Fibroblast of lung (primary cell): ENCODE results near the gene DCAF11.

Experiments used
- CTCF ChIP-seq, 2 donors: IDR thresholded peaks in 1 of 2; conservative IDR thresholded peaks in 1 of 2; 1 replicate in 1 of 2; 2 replicates in 1 of 2; pipeline ENCODE4 v1.5.1; 2011 to 2012; ENCODE audit warnings: low read length in 2 of 2, control low read depth in 1 of 2, inconsistent platforms in 1 of 2, low read depth in 1 of 2, mild to moderate bottlenecking in 1 of 2
- EZH2 ChIP-seq: IDR thresholded peaks from 2 replicates; pipeline ENCODE4 v1.5.1; 2012; ENCODE audit warnings: low read length, control low read depth, mild to moderate bottlenecking; ENCODE audit errors: missing control alignments

GRCh38 chr14:24113379-24113800, 1.2 kb upstream of the DCAF11 start:
- TF ChIP-seq CTCF (conservative IDR thresholded peaks at IDR 0.05 in 1 of 2, IDR thresholded peaks at IDR 0.05 in 1 of 2; ENCODE audit: low read depth in 1 of 2, low read length in 2 of 2) (no peak), EZH2 (no peak)
